Heart right ventricle (tissue), 16 donors: ENCODE data around the gene PICALM. TPM values are rescaled to one million over a fixed set of nuclear protein-coding genes. Genes with fewer than 3 reads are reported as not detected.

Experiments
- ATAC-seq, 8 donors: fragments of 200-7000 bp; cut with Tn5 transposase; one replicate each; pipeline ENCODE4 v1.9.1; 2020; ENCODE audit warnings: mild to moderate bottlenecking in 8 of 8, moderate library complexity in 8 of 8, moderate number of reproducible peaks in 1 of 8
- DNase-seq, 2 donors: peaks; one replicate each; pipeline ENCODE4 v3.0.0-alpha.2; 2020
- H3K27ac ChIP-seq, 10 donors: fragments of 200-600 bp; sonication (generic) in 2 of 10; one replicate each; pipeline versions ENCODE4 v1.5.0 to v1.8.0; 2020 to 2022; ENCODE audit warnings: mild to moderate bottlenecking in 3 of 10
- H3K27me3 ChIP-seq, 7 donors: fragments of 200-600 bp; one replicate each; pipeline ENCODE4 v1.8.0; 2021 to 2022; ENCODE audit warnings: mild to moderate bottlenecking in 2 of 7
- H3K36me3 ChIP-seq, 9 donors: fragments of 200-600 bp; sonication (generic) in 1 of 9; one replicate each; pipeline versions ENCODE4 v1.5.0 to v1.8.0; 2020 to 2022; ENCODE audit warnings: mild to moderate bottlenecking in 2 of 9
- H3K4me1 ChIP-seq, 9 donors: fragments of 200-600 bp; sonication (generic) in 1 of 9; one replicate each; pipeline versions ENCODE4 v1.5.0 to v1.8.0; 2020 to 2022; ENCODE audit warnings: mild to moderate bottlenecking in 4 of 9
- H3K4me3 ChIP-seq, 10 donors: fragments of 200-600 bp; sonication (generic) in 2 of 10; one replicate each; pipeline versions ENCODE4 v1.5.0 to v1.8.0; 2020 to 2022; ENCODE audit warnings: mild to moderate bottlenecking in 7 of 10, moderate library complexity in 2 of 10
- H3K9me3 ChIP-seq, 11 donors: fragments of 200-600 bp in 10 of 11; sonication (generic) in 2 of 11; one replicate each; pipeline versions ENCODE4 v1.5.0 to v1.8.0; 2013 to 2022; ENCODE audit warnings: mild to moderate bottlenecking in 2 of 11, control low read depth in 1 of 11, moderate library complexity in 1 of 11
- WGBS, 2 donors: extraction: QIAGEN DNeasy Blood & Tissue Kit; methylation state at CpG; one replicate each; pipeline ENCODE4 v1.1.7; 2013; ENCODE audit warnings: inconsistent platforms in 1 of 2; 5-methylcytosine and 5-hydroxymethylcytosine counted together
- intact Hi-C, 10 donors: fragments of 100-400 bp; cut with DNase I; formaldehyde crosslinking; loops; one replicate each; pipeline versions ENCODE4 v1.11.1 to v1.14.2; 2022
- polyA plus RNA-seq, 2 donors: library from polyadenylated mRNA; stranded (reverse); fragments of 200-250 nt; gene quantifications; one replicate each; pipeline ENCODE4 v1.2.3, GENCODE V29; 2013
- total RNA-seq, 10 donors: library from RNA; stranded (reverse); fragmentation: NEBNext Ultra II Directional in 3 of 10; extraction: Animal tissue kit (Norgen Biotek cat#: 25700) in 3 of 10; gene quantifications; one replicate each; pipeline versions ENCODE4 v1.2.1 to v1.2.4, GENCODE V29; 2021 to 2023
- TF ChIP-seq, protein P1 (sequence below), 9 donors: fragments of 200-600 bp; sonication (generic) in 2 of 9; IDR thresholded peaks; one replicate each; pipeline versions ENCODE4 v1.5.0 to v1.8.0; 2021 to 2022; ENCODE audit warnings: antibody characterized with exemption in 9 of 9, mild to moderate bottlenecking in 5 of 9, moderate library complexity in 1 of 9
- donor health status: Arrhythmogenic right ventricular cardiomyopathy.
- donor health status: ischemic (EF 13 %, LVEDD 7.1; RV severe dilation, severe dysfunction).
- donor health status: healthy with polysubstance abuse.
- donor health status: DM: no; HTN: yes; CAD: no.
- donor health status: DM: no; HTN: no; CAD: no.
- donor health status: ischemic (EF 25% LVEDD 6.9; RV normal size, moderate dysfunction).
- donor health status: ischemic (EF 25% LVEDD 5.7; RV mildly dilated, moderate dysfunction).
- donor health status: healthy.
- donor health status: DM: yes; HTN: yes; CAD: no.
- donor health status: Ischemic cardiomyopathy.
- donor health status: ischemic (EF 35%, LVEDD 5.7; RV mildly dilated, moderate dysfunction).
- donor health status: nonischemic (EF 11% LVEDD 7.7; RV severe dilation, severe dysfunction).
- donor health status: DM: yes; HTN: yes; CAD: no.
- donor health status: PGD.
- donor health status: ischemic (EF 29% LVEDD 5.4; RV normal size, mild dysfunction).
- donor health status: nonischemic (EF 23%, LVEDD 6.1; RV moderate dilation, normal function).

Gene PICALM
- total and polyA plus RNA-seq, 12 donors = 40.7 to 206 (median 161) TPM

DNA sequence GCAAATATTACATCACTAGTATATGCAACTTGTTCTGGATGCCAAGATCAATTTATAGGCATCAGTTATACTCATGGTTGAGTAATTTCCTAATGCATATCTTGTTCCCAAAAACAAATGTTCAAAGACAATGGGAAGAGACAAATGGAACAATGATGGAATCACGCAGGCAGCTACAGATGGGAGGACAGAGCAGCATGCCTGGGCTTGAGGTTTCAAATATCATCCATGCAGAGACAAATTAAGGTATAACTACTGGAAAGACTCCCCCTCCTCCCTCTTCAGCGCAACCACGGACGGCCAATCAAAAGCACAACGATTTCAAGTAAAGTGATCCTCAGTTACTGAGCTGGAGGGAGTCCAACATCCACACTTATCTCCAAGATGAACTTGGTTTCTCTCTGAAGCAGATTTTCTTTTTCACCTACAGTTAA lies 106.9 kb downstream of the PICALM start:
- no peaks in the 10 kb centered on the region for H3K9me3 ChIP-seq
- ATAC-seq = peak in 2 of 8 donors; percentile 31 to 36
- peaks cover 0 to 22% (median 13%) of the 10 kb centered on the region in 9 donors for H3K4me1 ChIP-seq
- H3K27me3 ChIP-seq = no peaks in the 10 kb centered on the region
- H3K27ac ChIP-seq = no peak overlapping the region
- peaks cover 0 to 100% (median 28%) of the 10 kb centered on the region in 9 donors for H3K36me3 ChIP-seq
- DNase-seq = no peak
- H3K4me3 ChIP-seq = no peak overlapping the region
- TF ChIP-seq, protein P1, sequence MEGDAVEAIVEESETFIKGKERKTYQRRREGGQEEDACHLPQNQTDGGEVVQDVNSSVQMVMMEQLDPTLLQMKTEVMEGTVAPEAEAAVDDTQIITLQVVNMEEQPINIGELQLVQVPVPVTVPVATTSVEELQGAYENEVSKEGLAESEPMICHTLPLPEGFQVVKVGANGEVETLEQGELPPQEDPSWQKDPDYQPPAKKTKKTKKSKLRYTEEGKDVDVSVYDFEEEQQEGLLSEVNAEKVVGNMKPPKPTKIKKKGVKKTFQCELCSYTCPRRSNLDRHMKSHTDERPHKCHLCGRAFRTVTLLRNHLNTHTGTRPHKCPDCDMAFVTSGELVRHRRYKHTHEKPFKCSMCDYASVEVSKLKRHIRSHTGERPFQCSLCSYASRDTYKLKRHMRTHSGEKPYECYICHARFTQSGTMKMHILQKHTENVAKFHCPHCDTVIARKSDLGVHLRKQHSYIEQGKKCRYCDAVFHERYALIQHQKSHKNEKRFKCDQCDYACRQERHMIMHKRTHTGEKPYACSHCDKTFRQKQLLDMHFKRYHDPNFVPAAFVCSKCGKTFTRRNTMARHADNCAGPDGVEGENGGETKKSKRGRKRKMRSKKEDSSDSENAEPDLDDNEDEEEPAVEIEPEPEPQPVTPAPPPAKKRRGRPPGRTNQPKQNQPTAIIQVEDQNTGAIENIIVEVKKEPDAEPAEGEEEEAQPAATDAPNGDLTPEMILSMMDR (IDR thresholded peaks at IDR 0.05) = no peak
- 49 to 52% methylated on average over 5 of the region's 5 CpGs for WGBS, 2 donors
- intact Hi-C loops = no loop called here

- ATAC-seq = peak in 2 of 8 donors; percentile 25 to 39
- WGBS, 2 donors = 38 to 44% methylated on average over 6 of the region's 6 CpGs
- TF ChIP-seq, protein P1 (IDR thresholded peaks at IDR 0.05) = no peak
- Histone ChIP-seq H3K4me1 (peaks cover 0 to 22% (median 17%) of the 10 kb centered on the region in 9 donors), H3K36me3 (peaks cover 0 to 100% (median 32%) of the 10 kb centered on the region in 9 donors), H3K9me3 (no peaks in the 10 kb centered on the region), H3K27ac (no peak overlapping the region), H3K4me3 (no peak overlapping the region), H3K27me3 (no peaks in the 10 kb centered on the region)
- intact Hi-C loops = no loop called here
- DNase-seq = no peak
Measured at GRCh38 chr11:85961130-85961529, 107.8 kb downstream of the PICALM start.

DNA sequence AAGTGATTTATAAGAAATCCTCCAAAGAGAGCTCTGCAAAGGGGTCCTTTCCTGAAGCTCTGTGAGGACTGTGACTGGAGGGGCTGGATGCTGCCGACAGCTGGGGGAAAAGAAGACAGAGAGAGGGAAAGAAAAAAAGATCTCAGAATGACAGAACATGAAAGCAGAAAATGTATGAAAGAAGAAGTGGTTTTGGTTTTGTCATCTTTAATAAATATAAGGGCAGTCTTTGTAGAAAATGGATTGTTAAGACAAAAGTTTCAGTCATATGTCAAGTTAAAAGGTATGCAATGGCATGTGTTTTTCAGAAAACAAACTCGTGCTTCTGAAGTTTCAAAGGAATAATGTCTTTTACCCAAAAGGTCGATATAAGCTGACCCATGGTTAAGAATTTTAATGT lies 108.2 kb downstream of the PICALM start:
- Histone ChIP-seq H3K4me1 (peaks cover 3 to 24% (median 21%) of the 10 kb centered on the region in 9 donors), H3K36me3 (peaks cover 0 to 100% (median 34%) of the 10 kb centered on the region in 9 donors), H3K27me3 (no peaks in the 10 kb centered on the region), H3K9me3 (no peaks in the 10 kb centered on the region), H3K27ac (no peak overlapping the region), H3K4me3 (no peak overlapping the region)
- DNase-seq = no peak
- TF ChIP-seq, protein P1 (IDR thresholded peaks at IDR 0.05) = no peak
- WGBS, 2 donors = 77 to 81% methylated on average over 3 of the region's 3 CpGs
- ATAC-seq = no peak
- intact Hi-C loops = no loop called here

- H3K4me3 ChIP-seq = no peak overlapping the region
- no peak for DNase-seq
- peak overlapping the region in 9 of 10 donors; percentile 7 to 63 (median 45) for H3K27ac ChIP-seq
- peaks cover 0 to 71% (median 13%) of the 10 kb centered on the region in 9 donors for H3K36me3 ChIP-seq
- H3K9me3 ChIP-seq = peaks cover 0 to 9% (median 0%) of the 10 kb centered on the region in 11 donors
- intact Hi-C loops = no loop called here
- ATAC-seq = peak in 7 of 8 donors; percentile 16 to 63 (median 54)
- WGBS, 2 donors = 50 to 68% methylated on average over 1 of the region's 1 CpG
- no peaks in the 10 kb centered on the region for H3K27me3 ChIP-seq
- H3K4me1 ChIP-seq = peaks cover 6 to 35% (median 19%) of the 10 kb centered on the region in 9 donors
- TF ChIP-seq, protein P1 (IDR thresholded peaks at IDR 0.05) = no peak
Measured at GRCh38 chr11:85955531-85955930, 113.4 kb downstream of the PICALM start.
